IMR-90 (cell line): Measurements from ENCODE around the gene TUSC2. TPM values are rescaled to one million over a fixed set of nuclear protein-coding genes. Genes with fewer than 3 reads are reported as not detected.

Source experiments
- ATAC-seq: fragments of 200-7000 bp; cut with Tn5 transposase; 2 replicates; pipeline ENCODE4 v1.9.1; 2020; ENCODE audit warnings: low read depth, mild to moderate bottlenecking, moderate library complexity
- BruUV-seq: library from RNA; stranded (reverse); fragments of 400-500 nt; replicated peaks from 2 replicates; lab custom pipeline; 2021; lab: Mats Ljungman, UMichigan
- CTCF ChIA-PET: fragments of 300-600 bp; formaldehyde crosslinking; extraction: SDS; loops from one replicate; lab custom pipeline; 2021; ENCODE audit warnings: antibody characterized with exemption; lab: Yijun Ruan, JAX
- POLR2A ChIA-PET: fragments of 300-600 bp; sonication (Branson Sonifier 250); formaldehyde crosslinking; loops from one replicate; lab custom pipeline; 2022; ENCODE audit warnings: antibody characterized with exemption; ENCODE audit not compliant: unreplicated experiment; lab: Charles Lee
- DNase-seq: peaks from one replicate; pipeline ENCODE4 v3.0.0; 2013
- H2AFZ ChIP-seq: replicated peaks from 2 replicates; pipeline ENCODE3; 2013; ENCODE audit warnings: low read length, mild to moderate bottlenecking; ENCODE audit not compliant: poor library complexity
- H2AK5ac ChIP-seq: 2 replicates; pipeline ENCODE4 v1.6.1; 2013; ENCODE audit warnings: low read depth, low read length, inconsistent platforms
- H2AK9ac ChIP-seq: replicated peaks from 2 replicates; pipeline ENCODE3; 2013; ENCODE audit warnings: mild to moderate bottlenecking, low read depth, low read length, moderate library complexity; ENCODE audit not compliant: poor library complexity
- H2BK120ac ChIP-seq: 2 replicates; pipeline ENCODE4 v1.6.1; 2013; ENCODE audit warnings: low read depth, low read length, inconsistent platforms
- H2BK15ac ChIP-seq: 3 replicates; pipeline ENCODE4 v1.6.1; 2013; ENCODE audit warnings: low read depth, low read length, inconsistent platforms
- H2BK20ac ChIP-seq: 2 replicates; pipeline ENCODE4 v1.6.1; 2013; ENCODE audit warnings: low read depth, mild to moderate bottlenecking, inconsistent platforms, low read length, moderate library complexity
- H2BK5ac ChIP-seq: 2 replicates; pipeline ENCODE4 v1.6.1; 2013; ENCODE audit warnings: mild to moderate bottlenecking, low read depth, low read length, inconsistent platforms; ENCODE audit not compliant: poor library complexity, severe bottlenecking
- H3K14ac ChIP-seq: replicated peaks from 2 replicates; pipeline ENCODE4 v1.6.1; 2013; ENCODE audit warnings: low read depth, low read length, inconsistent platforms
- H3K18ac ChIP-seq: 2 replicates; pipeline ENCODE4 v1.6.1; 2013; ENCODE audit warnings: low read depth, low read length, control low read depth
- H3K23ac ChIP-seq: 2 replicates; pipeline ENCODE4 v1.6.1; 2013; ENCODE audit warnings: low read depth, low read length, inconsistent platforms
- H3K27ac ChIP-seq: 2 replicates; pipeline ENCODE4 v1.5.1; 2013; ENCODE audit warnings: mild to moderate bottlenecking, control low read depth, low read length; ENCODE audit not compliant: insufficient read depth
- H3K27me3 ChIP-seq: 2 replicates; pipeline ENCODE4 v1.6.1; 2013; ENCODE audit warnings: low read length; ENCODE audit not compliant: control insufficient read depth, insufficient read depth
- H3K36me3 ChIP-seq: 2 replicates; pipeline ENCODE4 v1.6.1; 2013; ENCODE audit warnings: low read length, mixed read lengths; ENCODE audit not compliant: control insufficient read depth, insufficient read depth
- H3K4ac ChIP-seq: 2 replicates; pipeline ENCODE4 v1.6.1; 2013; ENCODE audit warnings: low read depth, low read length, inconsistent platforms
- H3K4me1 ChIP-seq: 2 replicates; pipeline ENCODE4 v1.6.1; 2013; ENCODE audit warnings: low read length, mixed read lengths; ENCODE audit not compliant: control insufficient read depth, insufficient read depth
- H3K4me2 ChIP-seq: 2 replicates; pipeline ENCODE4 v1.6.1; 2013; ENCODE audit warnings: low read depth, mild to moderate bottlenecking, control low read depth, low read length, moderate library complexity
- H3K4me3 ChIP-seq: 2 replicates; pipeline ENCODE4 v1.5.1; 2013; ENCODE audit warnings: low read depth, mild to moderate bottlenecking, control low read depth, low read length, moderate library complexity; ENCODE audit not compliant: insufficient read depth
- H3K56ac ChIP-seq: 2 replicates; pipeline ENCODE4 v1.6.1; 2013; ENCODE audit warnings: low read length, inconsistent platforms; ENCODE audit not compliant: insufficient read depth; ENCODE audit errors: extremely low read depth
- H3K79me1 ChIP-seq, 2 experiments: 2 replicates each; pipeline ENCODE4 v1.6.1; 2013; ENCODE audit warnings: low read length in 2 of 2, inconsistent platforms in 1 of 2, low read depth in 1 of 2
- H3K9ac ChIP-seq: 2 replicates; pipeline ENCODE4 v1.6.1; 2013; ENCODE audit warnings: low read depth, low read length, control low read depth
- H3K9me1 ChIP-seq: 2 replicates; pipeline ENCODE4 v1.6.1; 2013; ENCODE audit warnings: low read length, inconsistent platforms; ENCODE audit not compliant: insufficient read depth
- H3K9me3 ChIP-seq: 2 replicates; pipeline ENCODE4 v1.6.1; 2013; ENCODE audit warnings: low read length; ENCODE audit not compliant: control insufficient read depth, insufficient read depth
- H4K20me1 ChIP-seq: 2 replicates; pipeline ENCODE4 v1.6.1; 2013; ENCODE audit warnings: low read length, inconsistent platforms; ENCODE audit not compliant: insufficient read depth
- H4K5ac ChIP-seq: 2 replicates; pipeline ENCODE4 v1.6.1; 2013; ENCODE audit warnings: mild to moderate bottlenecking, low read depth, low read length, control low read depth
- H4K8ac ChIP-seq, 2 experiments: 2 replicates each; pipeline ENCODE4 v1.6.1; 2013; ENCODE audit warnings: low read depth in 2 of 2, low read length in 2 of 2, control low read depth in 1 of 2, inconsistent platforms in 1 of 2
- H4K91ac ChIP-seq: 2 replicates; pipeline ENCODE4 v1.6.1; 2013; ENCODE audit warnings: low read depth, low read length, inconsistent platforms; ENCODE audit not compliant: insufficient read depth
- BHLHE40 ChIP-seq: fragments of 150-350 bp; IDR thresholded peaks from 2 replicates; pipeline ENCODE4 v1.6.1; 2016; ENCODE audit warnings: mild to moderate bottlenecking, low read depth, low read length
- FOS ChIP-seq: fragments of 150-350 bp; IDR thresholded peaks from 2 replicates; pipeline ENCODE4 v1.6.1; 2016; ENCODE audit warnings: low read depth, low read length
- MAFK ChIP-seq: IDR thresholded peaks from 2 replicates; pipeline ENCODE4 v1.6.1; 2012; ENCODE audit warnings: low read depth, low read length, improper control_type of control experiment
- MAZ ChIP-seq: IDR thresholded peaks from 2 replicates; pipeline ENCODE4 v1.6.1; 2012; ENCODE audit warnings: low read depth, mild to moderate bottlenecking, low read length, improper control_type of control experiment, moderate library complexity, borderline replicate concordance
- MXI1 ChIP-seq: IDR thresholded peaks from 2 replicates; pipeline ENCODE4 v1.6.1; 2012; ENCODE audit warnings: low read depth, mild to moderate bottlenecking, low read length, moderate library complexity, borderline replicate concordance
- POLR2A ChIP-seq: IDR thresholded peaks from 2 replicates; pipeline ENCODE4 v1.6.1; 2012; ENCODE audit warnings: mild to moderate bottlenecking, low read depth, low read length
- RFX5 ChIP-seq: IDR thresholded peaks from 2 replicates; pipeline ENCODE4 v1.8.0; 2012; ENCODE audit warnings: low read depth, mild to moderate bottlenecking, low read length, moderate library complexity
- WGBS, 2 experiments: methylation state at CpG; one replicate each; pipeline versions ENCODE4 v1.1.5 to v1.1.7; 2013; ENCODE audit warnings: missing lambda C conversion rate in 2 of 2; ENCODE audit not compliant: insufficient read length in 1 of 2; ENCODE audit errors: extremely low coverage in 2 of 2; 5-methylcytosine and 5-hydroxymethylcytosine counted together
- dilution Hi-C: fragments of 300-500 bp; cut with HindIII; formaldehyde crosslinking; loops from one replicate; pipeline ENCODE4 v1.14.3; 2018; ENCODE audit warnings: low sequenced_read_pairs; ENCODE audit not compliant: unreplicated experiment
- in situ Hi-C: fragments of 300-500 bp; cut with MboI; formaldehyde crosslinking; loops from 3 replicates; pipeline ENCODE4 v1.14.3; 2019; ENCODE audit warnings: low sequenced_read_pairs, inconsistent platforms, mixed read lengths
- intact Hi-C: fragments of 100-400 bp; cut with micrococcal nuclease; formaldehyde crosslinking; loops from 2 replicates; pipeline ENCODE4 v1.10.0; 2022
- polyA plus RNA-seq, 3 experiments: library from polyadenylated mRNA; depleted of rRNA; stranded (reverse); fragments of >200 nt; gene quantifications; 2 replicates each; pipeline ENCODE4 v1.2.3, GENCODE V29; 2012; ENCODE audit warnings: low replicate concordance in 1 of 3
- total RNA-seq: library from RNA; depleted of rRNA; stranded (reverse); fragments of >200 nt; gene quantifications from 2 replicates; pipeline ENCODE4 v1.2.3, GENCODE V29; 2012
- TF ChIP-seq, protein P1 (sequence below): fragments of 150-350 bp; IDR thresholded peaks from 2 replicates; pipeline ENCODE4 v1.6.1; 2017; ENCODE audit warnings: mild to moderate bottlenecking, antibody characterized with exemption, low read length, low read depth
- TF ChIP-seq, protein P2 (sequence below): fragments of 150-350 bp; IDR thresholded peaks from 2 replicates; pipeline ENCODE4 v1.6.1; 2016; ENCODE audit warnings: low read depth, mild to moderate bottlenecking, low read length, moderate library complexity, borderline replicate concordance
- TF ChIP-seq, protein P3 (sequence below): conservative IDR thresholded peaks from 2 replicates; pipeline ENCODE4 v1.5.1; 2012; ENCODE audit warnings: mild to moderate bottlenecking, low read depth, low read length, improper control_type of control experiment

Gene TUSC2
- total and polyA plus RNA-seq, 2 of the 4 experiments (the other 2 are of a cell fraction), result 13.4 to 24.0 TPM

DNA sequence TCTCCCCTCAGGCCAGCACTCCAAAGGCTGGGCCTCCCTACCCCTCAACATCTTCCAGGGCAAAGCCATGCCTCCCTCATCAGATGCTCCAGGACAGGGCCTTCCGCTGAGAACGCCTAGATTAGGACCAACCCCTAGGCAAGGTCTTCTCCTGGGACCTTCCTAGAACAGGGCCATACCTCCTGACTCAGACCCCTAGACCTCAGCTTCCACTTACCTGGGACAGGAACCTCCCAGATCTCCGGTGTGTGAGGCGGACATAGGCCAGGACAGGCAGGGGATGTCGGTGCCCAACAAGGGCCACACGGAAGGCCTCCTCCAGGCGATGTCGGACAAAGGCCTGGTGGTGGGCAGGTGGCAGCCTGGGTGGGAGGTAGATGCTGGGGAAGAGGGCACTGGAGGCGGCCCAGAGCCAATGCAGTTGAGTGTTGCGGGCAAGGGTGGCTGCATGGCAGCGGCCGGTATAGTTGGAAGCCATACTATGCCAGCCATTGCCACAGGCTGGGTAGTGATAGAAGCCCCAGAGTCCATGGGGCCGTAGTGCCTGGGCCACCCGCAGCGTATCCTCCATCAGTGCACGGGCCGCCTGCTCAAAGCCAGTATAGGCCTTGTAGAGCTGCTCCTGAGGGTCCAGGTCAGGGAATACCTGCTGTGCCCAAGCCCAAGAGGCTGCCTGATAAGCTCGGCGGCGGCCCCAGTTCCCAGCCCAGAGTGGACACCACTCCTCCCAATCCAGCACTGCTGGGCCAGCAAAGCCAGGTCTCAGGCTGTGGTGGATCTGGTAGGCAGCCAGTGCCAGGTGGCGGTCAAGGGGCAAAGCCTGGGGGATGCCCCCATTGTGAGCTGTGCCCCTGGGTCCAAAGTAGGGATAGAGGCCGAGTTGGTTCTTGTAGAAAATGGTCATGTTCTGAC, 33.3 kb downstream of the TUSC2 start:
- no peak overlapping the region for H3K23ac ChIP-seq
- no peak overlapping the region for H3K56ac ChIP-seq
- 95% methylated on average over 14 of the region's 22 CpGs; no CpG with 5 or more reads in 1 of the 2 experiments for WGBS, 2 experiments
- H4K20me1 ChIP-seq, result no peaks in the 10 kb centered on the region
- no peak overlapping the region for H2AFZ ChIP-seq
- H3K14ac ChIP-seq, result no peak overlapping the region
- no peak overlapping the region for H3K4me3 ChIP-seq
- CTCF ChIA-PET, result no interaction called here
- H4K91ac ChIP-seq, result no peak overlapping the region
- H3K4ac ChIP-seq, result no peak overlapping the region
- POLR2A ChIA-PET, result no interaction called here
- H4K8ac ChIP-seq, result no peak overlapping the region
- no peak for DNase-seq
- H3K27me3 ChIP-seq, result no peaks in the 10 kb centered on the region
- no peak overlapping the region for H2AK5ac ChIP-seq
- dilution Hi-C loops (no loop called here), intact Hi-C loops (no loop called here), in situ Hi-C loops (no loop called here)
- H2BK120ac ChIP-seq, result no peak overlapping the region
- peak overlapping the region; percentile 76 for H2AK9ac ChIP-seq
- H2BK15ac ChIP-seq, result no peak overlapping the region
- no peak for ATAC-seq
- H4K5ac ChIP-seq, result no peak overlapping the region
- no peak overlapping the region for H3K18ac ChIP-seq
- no peaks in the 10 kb centered on the region for H3K9me3 ChIP-seq
- peaks cover 18 to 38% of the 10 kb centered on the region in 2 experiments for H3K79me1 ChIP-seq
- BruUV-seq, result no TSS peak
- no peak for TF ChIP-seq MAZ
- no peak for TF ChIP-seq BHLHE40
- TF ChIP-seq, protein P1, sequence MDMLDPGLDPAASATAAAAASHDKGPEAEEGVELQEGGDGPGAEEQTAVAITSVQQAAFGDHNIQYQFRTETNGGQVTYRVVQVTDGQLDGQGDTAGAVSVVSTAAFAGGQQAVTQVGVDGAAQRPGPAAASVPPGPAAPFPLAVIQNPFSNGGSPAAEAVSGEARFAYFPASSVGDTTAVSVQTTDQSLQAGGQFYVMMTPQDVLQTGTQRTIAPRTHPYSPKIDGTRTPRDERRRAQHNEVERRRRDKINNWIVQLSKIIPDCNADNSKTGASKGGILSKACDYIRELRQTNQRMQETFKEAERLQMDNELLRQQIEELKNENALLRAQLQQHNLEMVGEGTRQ, result no peak
- TF ChIP-seq, protein P2, sequence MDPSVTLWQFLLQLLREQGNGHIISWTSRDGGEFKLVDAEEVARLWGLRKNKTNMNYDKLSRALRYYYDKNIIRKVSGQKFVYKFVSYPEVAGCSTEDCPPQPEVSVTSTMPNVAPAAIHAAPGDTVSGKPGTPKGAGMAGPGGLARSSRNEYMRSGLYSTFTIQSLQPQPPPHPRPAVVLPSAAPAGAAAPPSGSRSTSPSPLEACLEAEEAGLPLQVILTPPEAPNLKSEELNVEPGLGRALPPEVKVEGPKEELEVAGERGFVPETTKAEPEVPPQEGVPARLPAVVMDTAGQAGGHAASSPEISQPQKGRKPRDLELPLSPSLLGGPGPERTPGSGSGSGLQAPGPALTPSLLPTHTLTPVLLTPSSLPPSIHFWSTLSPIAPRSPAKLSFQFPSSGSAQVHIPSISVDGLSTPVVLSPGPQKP, result no peak
- no peak for TF ChIP-seq FOS
- no peak for TF ChIP-seq MAFK
- no peak for TF ChIP-seq RFX5
- TF ChIP-seq POLR2A, result no peak
- TF ChIP-seq, protein P3, sequence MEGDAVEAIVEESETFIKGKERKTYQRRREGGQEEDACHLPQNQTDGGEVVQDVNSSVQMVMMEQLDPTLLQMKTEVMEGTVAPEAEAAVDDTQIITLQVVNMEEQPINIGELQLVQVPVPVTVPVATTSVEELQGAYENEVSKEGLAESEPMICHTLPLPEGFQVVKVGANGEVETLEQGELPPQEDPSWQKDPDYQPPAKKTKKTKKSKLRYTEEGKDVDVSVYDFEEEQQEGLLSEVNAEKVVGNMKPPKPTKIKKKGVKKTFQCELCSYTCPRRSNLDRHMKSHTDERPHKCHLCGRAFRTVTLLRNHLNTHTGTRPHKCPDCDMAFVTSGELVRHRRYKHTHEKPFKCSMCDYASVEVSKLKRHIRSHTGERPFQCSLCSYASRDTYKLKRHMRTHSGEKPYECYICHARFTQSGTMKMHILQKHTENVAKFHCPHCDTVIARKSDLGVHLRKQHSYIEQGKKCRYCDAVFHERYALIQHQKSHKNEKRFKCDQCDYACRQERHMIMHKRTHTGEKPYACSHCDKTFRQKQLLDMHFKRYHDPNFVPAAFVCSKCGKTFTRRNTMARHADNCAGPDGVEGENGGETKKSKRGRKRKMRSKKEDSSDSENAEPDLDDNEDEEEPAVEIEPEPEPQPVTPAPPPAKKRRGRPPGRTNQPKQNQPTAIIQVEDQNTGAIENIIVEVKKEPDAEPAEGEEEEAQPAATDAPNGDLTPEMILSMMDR, result no peak
- no peak for TF ChIP-seq MXI1
- no peak overlapping the region for H2BK5ac ChIP-seq
- no peak overlapping the region for H3K27ac ChIP-seq
- no peak overlapping the region for H2BK20ac ChIP-seq
- H3K9me1 ChIP-seq, result peaks cover 7% of the 10 kb centered on the region
- peaks cover 6% of the 10 kb centered on the region for H3K36me3 ChIP-seq
- no peak overlapping the region for H3K4me2 ChIP-seq
- H3K9ac ChIP-seq, result no peak overlapping the region
- peaks cover 13% of the 10 kb centered on the region for H3K4me1 ChIP-seq
